ENCODE results near the gene ORAI2.
"Not testable (repeated sequence)": the region's sequence is repeated elsewhere in the genome, so short reads cannot be mapped to it uniquely, and the experiment has no call there.

Gene ORAI2

GRCh38 chr7:102433219-102434038, at the start of gene ORAI2:
Gene ORAI2, plus strand, starts transcription at chr7:102433575. Its CDS starts 5,382 bp downstream, at chr7:102438957.
- no peak for DNase-seq

- DNase-seq: no peak
Measured at GRCh38 chr7:102387064-102387463, 46.3 kb upstream of the ORAI2 start.

- no peak for DNase-seq
Measured at GRCh38 chr7:102389810-102390209, 43.6 kb upstream of the ORAI2 start.

- no peak for DNase-seq
Measured at GRCh38 chr7:102390697-102391484, 42.5 kb upstream of the ORAI2 start.

GRCh38 chr7:102392330-102392729, 41.0 kb upstream of the ORAI2 start:
- DNase-seq: no peak

GRCh38 chr7:102393467-102393866, 39.9 kb upstream of the ORAI2 start:
- DNase-seq: no peak

- no peak for DNase-seq
Measured at GRCh38 chr7:102395592-102395872, 37.8 kb upstream of the ORAI2 start.

- DNase-seq: no peak
Measured at GRCh38 chr7:102395873-102396709, 37.3 kb upstream of the ORAI2 start, which contains the start of gene PRKRIP1. Gene PRKRIP1, plus strand, starts transcription at chr7:102396363. Its CDS starts 49 bp downstream, at chr7:102396412.

GRCh38 chr7:102396710-102397019, 36.7 kb upstream of the ORAI2 start:
- no peak for DNase-seq

- no peak for DNase-seq
Measured at GRCh38 chr7:102398543-102398942, 34.8 kb upstream of the ORAI2 start.

- DNase-seq: no peak
Measured at GRCh38 chr7:102400360-102400759, 33.0 kb upstream of the ORAI2 start.

GRCh38 chr7:102403563-102403962, 29.8 kb upstream of the ORAI2 start:
- no peak for DNase-seq

- no peak for DNase-seq
Measured at GRCh38 chr7:102404005-102404861, 29.1 kb upstream of the ORAI2 start.

GRCh38 chr7:102404862-102405188, 28.6 kb upstream of the ORAI2 start:
- DNase-seq: not testable (repeated sequence)

GRCh38 chr7:102407910-102408309, 25.5 kb upstream of the ORAI2 start:
- DNase-seq: no peak

- not testable (repeated sequence) for DNase-seq
Measured at GRCh38 chr7:102408530-102408929, 24.8 kb upstream of the ORAI2 start.

GRCh38 chr7:102409340-102409739, 24.0 kb upstream of the ORAI2 start:
- no peak for DNase-seq

- DNase-seq: no peak
Measured at GRCh38 chr7:102410123-102410522, 23.3 kb upstream of the ORAI2 start.

GRCh38 chr7:102410918-102411317, 22.5 kb upstream of the ORAI2 start:
- DNase-seq: no peak

- no peak for DNase-seq
Measured at GRCh38 chr7:102412548-102412947, 20.8 kb upstream of the ORAI2 start.

GRCh38 chr7:102413091-102413490, 20.3 kb upstream of the ORAI2 start:
- no peak for DNase-seq

GRCh38 chr7:102413611-102414010, 19.8 kb upstream of the ORAI2 start:
- DNase-seq: no peak
